Measurements from ENCODE around the gene CSTPP1.

DNA sequence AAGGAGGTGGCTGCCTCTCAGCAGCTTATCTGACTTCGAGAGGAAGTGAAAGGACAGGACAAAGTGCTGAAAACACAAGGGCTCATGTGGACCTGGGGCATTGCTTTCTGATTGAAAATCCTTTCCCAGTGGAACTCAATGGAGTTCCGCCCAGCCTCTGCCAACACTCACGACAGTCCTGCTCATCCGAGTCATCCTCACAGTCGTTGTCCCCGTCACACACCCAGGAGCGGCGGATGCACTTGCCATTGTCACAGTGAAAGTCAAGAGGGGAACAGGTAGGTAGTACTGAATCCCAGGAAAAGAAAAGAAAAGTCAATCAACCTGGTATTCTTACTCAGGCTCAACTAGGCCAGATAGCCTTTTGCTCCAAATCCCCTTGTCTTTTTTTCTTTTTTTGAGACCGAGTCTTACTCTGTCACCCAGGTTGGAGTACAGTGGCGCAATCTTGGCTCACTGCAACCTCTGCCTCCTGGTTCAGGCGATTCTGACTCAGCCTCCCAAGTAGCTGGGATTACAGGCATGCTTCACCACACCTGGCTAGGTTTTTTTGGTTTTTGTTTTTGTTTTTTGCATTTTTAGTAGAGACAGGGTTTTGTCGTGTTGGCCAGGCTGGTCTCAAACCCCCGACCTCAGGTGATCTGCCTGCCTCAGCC lies 36.3 kb upstream of the CSTPP1 start:
- TF ChIP-seq, protein P1, sequence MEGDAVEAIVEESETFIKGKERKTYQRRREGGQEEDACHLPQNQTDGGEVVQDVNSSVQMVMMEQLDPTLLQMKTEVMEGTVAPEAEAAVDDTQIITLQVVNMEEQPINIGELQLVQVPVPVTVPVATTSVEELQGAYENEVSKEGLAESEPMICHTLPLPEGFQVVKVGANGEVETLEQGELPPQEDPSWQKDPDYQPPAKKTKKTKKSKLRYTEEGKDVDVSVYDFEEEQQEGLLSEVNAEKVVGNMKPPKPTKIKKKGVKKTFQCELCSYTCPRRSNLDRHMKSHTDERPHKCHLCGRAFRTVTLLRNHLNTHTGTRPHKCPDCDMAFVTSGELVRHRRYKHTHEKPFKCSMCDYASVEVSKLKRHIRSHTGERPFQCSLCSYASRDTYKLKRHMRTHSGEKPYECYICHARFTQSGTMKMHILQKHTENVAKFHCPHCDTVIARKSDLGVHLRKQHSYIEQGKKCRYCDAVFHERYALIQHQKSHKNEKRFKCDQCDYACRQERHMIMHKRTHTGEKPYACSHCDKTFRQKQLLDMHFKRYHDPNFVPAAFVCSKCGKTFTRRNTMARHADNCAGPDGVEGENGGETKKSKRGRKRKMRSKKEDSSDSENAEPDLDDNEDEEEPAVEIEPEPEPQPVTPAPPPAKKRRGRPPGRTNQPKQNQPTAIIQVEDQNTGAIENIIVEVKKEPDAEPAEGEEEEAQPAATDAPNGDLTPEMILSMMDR (IDR thresholded peaks at IDR 0.05; ENCODE audit: insufficient read depth, low read length): no peak
- no peak for TF ChIP-seq POLR2AphosphoS5 (IDR thresholded peaks at IDR 0.05; ENCODE audit: low read depth)
- TF ChIP-seq REST (IDR thresholded peaks at IDR 0.05; ENCODE audit: insufficient replicate concordance, low read depth): no peak

All from HL-60 (cell line).